Vagina (tissue), 2 donors: ENCODE measurements around the gene PPP2R5E. TPM values are rescaled to one million over a fixed set of nuclear protein-coding genes. Genes with fewer than 3 reads are reported as not detected.

ENCODE experiments used
- DNase-seq, 2 donors: peaks; one replicate each; pipeline ENCODE4 v3.0.0-alpha.2; 2017; ENCODE audit errors: extremely low spot score in 2 of 2
- H3K27ac ChIP-seq: fragments of 200-600 bp; sonication (generic); one replicate; pipeline ENCODE4 v1.5.1; 2019
- H3K27me3 ChIP-seq: fragments of 200-600 bp; sonication (generic); one replicate; pipeline ENCODE4 v1.5.1; 2019
- H3K36me3 ChIP-seq, 2 donors: fragments of 200-600 bp; sonication (generic); one replicate each; pipeline ENCODE4 v1.5.1; 2017 to 2019
- H3K4me1 ChIP-seq: fragments of 200-600 bp; sonication (generic); one replicate; pipeline ENCODE4 v1.5.1; 2019
- H3K4me3 ChIP-seq, 2 donors: fragments of 200-600 bp; sonication (generic); 1 replicate in 1 of 2; 2 replicates in 1 of 2; pipeline ENCODE4 v1.5.1; 2016 to 2019
- H3K9me3 ChIP-seq: fragments of 200-600 bp; sonication (generic); one replicate; pipeline ENCODE4 v1.5.1; 2019
- CTCF ChIP-seq, 3 experiments: fragments of 450-650 bp in 2 of 3; fragments of 200-600 bp in 1 of 3; sonication (generic) in 1 of 3; IDR thresholded peaks; one replicate each; pipeline ENCODE4 v1.5.1; 2017 to 2019; ENCODE audit warnings: antibody characterized with exemption in 3 of 3, mild to moderate bottlenecking in 2 of 3, moderate library complexity in 2 of 3
- POLR2A ChIP-seq, 2 donors: fragments of 450-650 bp; IDR thresholded peaks; one replicate each; pipeline ENCODE4 v1.6.1; 2017; ENCODE audit warnings: antibody characterized with exemption in 2 of 2, mild to moderate bottlenecking in 2 of 2, moderate library complexity in 2 of 2
- POLR2AphosphoS5 ChIP-seq, 2 donors: sonication (generic); formaldehyde crosslinking; IDR thresholded peaks; one replicate each; pipeline ENCODE4 v1.9.0; 2017; ENCODE audit warnings: antibody characterized with exemption in 2 of 2, mild to moderate bottlenecking in 2 of 2, low read depth in 1 of 2; ENCODE audit not compliant: insufficient read depth in 1 of 2
- intact Hi-C: fragments of 100-400 bp; cut with DNase I; formaldehyde crosslinking; loops from one replicate; pipeline ENCODE4 v1.15.1; 2023
- total RNA-seq: library from RNA; depleted of rRNA; stranded (reverse); fragments of >200 nt; gene quantifications from one replicate; pipeline ENCODE4 v1.2.3, GENCODE V29; 2016

The PPP2R5E gene
- total RNA-seq, 1 donor from 2014 or later, result 22.6 TPM

- Histone ChIP-seq H3K9me3 (no peaks in the 10 kb centered on the region), H3K27ac (no peak overlapping the region), H3K4me3 (no peak overlapping the region), H3K4me1 (no peaks in the 10 kb centered on the region), H3K27me3 (no peaks in the 10 kb centered on the region), H3K36me3 (no peaks in the 10 kb centered on the region)
- no peak for DNase-seq
- no peak for TF ChIP-seq POLR2A (IDR thresholded peaks at IDR 0.05)
- no peak for TF ChIP-seq POLR2AphosphoS5 (IDR thresholded peaks at IDR 0.05; ENCODE audit: insufficient read depth in 1 of 2, low read depth in 1 of 2)
- no peak for TF ChIP-seq CTCF (IDR thresholded peaks at IDR 0.05)
- intact Hi-C loops, result loop anchor here (1.0 kb wide), 1 partner anchor 150 kb away; no protein-coding TSS in a partner anchor
These were observed 148.3 kb downstream of the PPP2R5E start for GRCh38 chr14:63394841-63395240.

- Histone ChIP-seq H3K9me3 (no peaks in the 10 kb centered on the region), H3K4me1 (no peaks in the 10 kb centered on the region), H3K27me3 (no peaks in the 10 kb centered on the region), H3K36me3 (no peaks in the 10 kb centered on the region), H3K4me3 (no peak overlapping the region), H3K27ac (no peak overlapping the region)
- intact Hi-C loops, result loop anchor here (1.0 kb wide), 1 partner anchor 151 kb away; no protein-coding TSS in a partner anchor
- no peak for TF ChIP-seq POLR2A (IDR thresholded peaks at IDR 0.05)
- no peak for TF ChIP-seq POLR2AphosphoS5 (IDR thresholded peaks at IDR 0.05; ENCODE audit: insufficient read depth in 1 of 2, low read depth in 1 of 2)
- TF ChIP-seq CTCF (IDR thresholded peaks at IDR 0.05), result no peak
- DNase-seq, result no peak
These were observed 148.7 kb downstream of the PPP2R5E start for GRCh38 chr14:63394432-63394831.

GRCh38 chr14:63393012-63393411, 150.2 kb downstream of the PPP2R5E start:
- TF ChIP-seq CTCF (IDR thresholded peaks at IDR 0.05) (no peak), POLR2AphosphoS5 (IDR thresholded peaks at IDR 0.05; ENCODE audit: insufficient read depth in 1 of 2, low read depth in 1 of 2) (no peak), POLR2A (IDR thresholded peaks at IDR 0.05) (no peak)
- Histone ChIP-seq H3K27ac (no peak overlapping the region), H3K36me3 (no peaks in the 10 kb centered on the region), H3K9me3 (no peaks in the 10 kb centered on the region), H3K4me3 (no peak overlapping the region), H3K27me3 (no peaks in the 10 kb centered on the region), H3K4me1 (no peaks in the 10 kb centered on the region)
- intact Hi-C loops, result no loop called here
- no peak for DNase-seq

- H3K4me1 ChIP-seq, result no peaks in the 10 kb centered on the region
- no peak overlapping the region for H3K4me3 ChIP-seq
- no peak overlapping the region for H3K27ac ChIP-seq
- no peaks in the 10 kb centered on the region for H3K9me3 ChIP-seq
- no peaks in the 10 kb centered on the region for H3K36me3 ChIP-seq
- intact Hi-C loops, result no loop called here
- no peak for TF ChIP-seq CTCF (IDR thresholded peaks at IDR 0.05)
- TF ChIP-seq POLR2AphosphoS5 (IDR thresholded peaks at IDR 0.05; ENCODE audit: insufficient read depth in 1 of 2, low read depth in 1 of 2), result no peak
- no peak for TF ChIP-seq POLR2A (IDR thresholded peaks at IDR 0.05)
- H3K27me3 ChIP-seq, result no peaks in the 10 kb centered on the region
- DNase-seq, result no peak
These were observed 150.9 kb downstream of the PPP2R5E start for GRCh38 chr14:63392236-63392635.

GRCh38 chr14:63388766-63389431, 154.3 kb downstream of the PPP2R5E start:
- TF ChIP-seq POLR2A (IDR thresholded peaks at IDR 0.05) (no peak), CTCF (IDR thresholded peaks at IDR 0.05) (peak; percentile 49 to 85 (median 54)), POLR2AphosphoS5 (IDR thresholded peaks at IDR 0.05; ENCODE audit: insufficient read depth in 1 of 2, low read depth in 1 of 2) (no peak)
- peaks cover 0 to 4% of the 10 kb centered on the region in 2 donors for H3K36me3 ChIP-seq
- no peaks in the 10 kb centered on the region for H3K27me3 ChIP-seq
- no peak overlapping the region for H3K4me3 ChIP-seq
- no peaks in the 10 kb centered on the region for H3K9me3 ChIP-seq
- H3K27ac ChIP-seq, result no peak overlapping the region
- intact Hi-C loops, result no loop called here
- DNase-seq, result no peak
- no peaks in the 10 kb centered on the region for H3K4me1 ChIP-seq
